Esophagus squamous epithelium (tissue), 4 donors: ENCODE data around the gene UBE2Q1.

Source experiments
- CTCF ChIP-seq, 6 experiments: fragments of 450-650 bp in 4 of 6; fragments of 200-600 bp in 2 of 6; sonication (generic) in 2 of 6; IDR thresholded peaks; one replicate each; pipeline ENCODE4 v1.5.1; 2016 to 2019; ENCODE audit warnings: antibody characterized with exemption in 6 of 6, mild to moderate bottlenecking in 4 of 6, moderate library complexity in 4 of 6
- POLR2A ChIP-seq, 4 donors: fragments of 450-650 bp; IDR thresholded peaks; one replicate each; pipeline ENCODE4 v1.6.1; 2017; ENCODE audit warnings: antibody characterized with exemption in 4 of 4, mild to moderate bottlenecking in 4 of 4, moderate library complexity in 3 of 4

- TF ChIP-seq CTCF (IDR thresholded peaks at IDR 0.05) (no peak), POLR2A (IDR thresholded peaks at IDR 0.05) (no peak)
Observed at GRCh38 chr1:154577346-154578057, 19.0 kb upstream of the UBE2Q1 start.
